NOMO-1 treated with DMSO at 0.1 percent for 48 hours (cell line): Measurements from ENCODE around the gene RHBDL1.
"Not testable (repeated sequence)": the region's sequence is repeated elsewhere in the genome, so short reads cannot be mapped to it uniquely, and the experiment has no call there.

Source experiments
- DNase-seq: peaks from one replicate; lab custom pipeline; 2025; ENCODE audit not compliant: unreplicated experiment; lab: John Stamatoyannopoulos, UW

RHBDL1 gene

DNA sequence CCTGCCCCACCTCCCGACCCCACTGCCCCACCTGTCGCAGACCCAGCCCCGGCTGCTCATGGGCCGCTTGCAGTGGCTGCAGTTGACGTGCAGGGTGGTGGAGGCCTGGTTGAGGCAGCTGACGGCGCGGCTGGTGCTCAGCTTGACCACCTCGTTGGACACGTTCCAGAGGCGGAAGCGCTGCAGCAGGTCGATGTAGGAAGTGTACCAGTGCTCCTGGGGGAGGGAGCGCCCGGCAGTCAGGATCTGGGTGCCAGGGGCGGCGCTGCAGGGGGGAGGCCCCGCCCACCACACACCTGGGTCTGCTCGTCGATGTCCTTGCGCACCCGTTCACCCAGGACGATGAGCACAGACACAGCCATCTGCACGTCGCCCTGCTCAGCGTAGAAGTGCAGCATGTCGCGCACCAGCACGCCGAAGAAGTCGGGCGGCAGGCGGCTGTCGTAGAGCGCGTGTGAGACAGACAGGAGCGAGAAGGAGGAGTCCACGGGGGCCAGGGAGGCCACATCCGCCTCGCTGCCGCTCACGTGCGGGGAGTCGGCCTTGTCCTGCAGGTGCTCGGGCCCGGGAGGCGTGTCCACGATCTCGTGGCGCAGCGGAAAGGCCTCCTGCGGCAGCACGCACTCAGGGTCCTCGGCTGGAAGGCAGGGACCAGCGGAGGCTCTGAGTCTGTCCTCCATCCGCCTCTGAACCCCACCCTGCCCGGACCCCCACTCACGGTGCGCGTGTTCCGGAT, 9.7 kb downstream of the RHBDL1 start:
- DNase-seq, result no peak

DNA sequence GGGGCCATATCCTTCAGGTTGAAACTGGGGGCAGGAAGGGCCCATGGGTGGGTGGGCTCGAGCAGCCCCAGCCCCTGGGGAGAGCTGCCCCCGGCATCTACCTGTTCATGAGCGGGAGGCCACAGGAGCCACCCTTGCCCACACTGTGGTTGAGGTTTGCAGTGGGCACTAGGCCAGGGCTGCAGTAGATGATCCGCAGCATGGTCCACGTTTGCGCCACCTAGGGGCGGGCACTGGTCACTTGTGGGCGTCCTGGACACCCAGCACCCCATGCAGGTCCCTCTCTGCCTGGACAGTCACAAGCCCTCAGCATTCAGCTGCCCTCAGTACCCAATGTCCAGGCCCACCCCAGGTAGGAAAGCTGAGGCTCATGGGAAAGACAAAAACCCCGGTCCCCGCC, 10.5 kb downstream of the RHBDL1 start:
- no peak for DNase-seq

DNA sequence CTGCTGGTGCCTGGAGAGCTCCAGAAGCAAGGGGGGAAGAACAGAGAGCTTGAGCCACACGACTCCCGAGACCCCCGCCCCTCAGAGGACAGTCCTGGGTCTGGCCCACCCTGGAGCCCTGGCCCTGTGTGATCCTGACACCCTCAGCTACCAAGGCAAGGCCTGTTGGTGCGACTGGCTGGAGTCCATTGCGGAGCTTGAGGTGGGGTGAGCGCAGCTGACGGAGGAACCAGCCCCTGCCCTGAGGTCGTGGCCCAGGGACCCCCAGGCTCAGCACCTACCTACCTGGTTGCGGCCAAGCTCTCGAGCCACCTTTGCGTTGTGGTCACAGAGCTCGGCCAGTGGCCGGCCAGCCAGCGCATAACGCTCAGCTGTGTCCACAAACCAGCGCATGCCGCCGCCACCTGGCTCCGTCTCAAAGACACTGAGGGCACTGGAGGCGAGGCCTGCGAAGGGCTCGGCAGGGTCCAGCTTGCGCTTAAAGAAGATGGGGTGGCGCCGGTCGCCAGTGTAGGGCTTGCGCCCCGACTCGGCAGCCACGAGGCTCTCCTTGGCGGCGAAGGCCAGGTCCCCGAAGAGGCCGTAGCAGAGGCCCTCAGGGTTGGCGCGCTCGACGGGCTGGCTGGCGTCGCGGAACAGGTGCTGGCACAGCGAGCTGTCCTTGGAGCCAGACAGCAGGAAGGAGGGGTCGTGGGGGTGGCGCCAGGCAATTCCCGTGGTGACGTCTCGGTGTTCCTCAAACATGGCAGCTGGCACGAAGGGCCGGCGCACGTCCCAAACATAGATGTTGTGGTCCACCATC, 11.2 kb downstream of the RHBDL1 start:
- no peak for DNase-seq

DNA sequence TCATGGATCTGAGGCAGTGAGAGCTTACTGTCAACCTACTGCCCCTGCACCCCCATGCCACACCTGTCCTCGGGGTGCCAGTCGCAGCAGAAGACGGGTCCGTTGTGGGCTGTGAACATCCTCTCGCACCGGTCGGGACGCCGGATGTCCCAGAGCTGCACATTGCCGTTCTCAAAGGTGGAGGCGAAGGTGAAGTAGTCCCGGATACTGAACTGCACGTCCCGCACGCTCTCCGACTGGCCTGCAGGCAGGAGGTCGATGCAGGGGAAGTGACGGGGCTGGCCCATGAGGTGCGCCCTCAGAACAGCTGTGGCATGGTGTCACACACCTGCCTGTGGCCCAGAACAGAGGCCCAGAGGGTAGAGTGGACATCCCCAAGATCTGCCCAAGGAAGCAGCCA, 12.0 kb downstream of the RHBDL1 start:
- no peak for DNase-seq

DNA sequence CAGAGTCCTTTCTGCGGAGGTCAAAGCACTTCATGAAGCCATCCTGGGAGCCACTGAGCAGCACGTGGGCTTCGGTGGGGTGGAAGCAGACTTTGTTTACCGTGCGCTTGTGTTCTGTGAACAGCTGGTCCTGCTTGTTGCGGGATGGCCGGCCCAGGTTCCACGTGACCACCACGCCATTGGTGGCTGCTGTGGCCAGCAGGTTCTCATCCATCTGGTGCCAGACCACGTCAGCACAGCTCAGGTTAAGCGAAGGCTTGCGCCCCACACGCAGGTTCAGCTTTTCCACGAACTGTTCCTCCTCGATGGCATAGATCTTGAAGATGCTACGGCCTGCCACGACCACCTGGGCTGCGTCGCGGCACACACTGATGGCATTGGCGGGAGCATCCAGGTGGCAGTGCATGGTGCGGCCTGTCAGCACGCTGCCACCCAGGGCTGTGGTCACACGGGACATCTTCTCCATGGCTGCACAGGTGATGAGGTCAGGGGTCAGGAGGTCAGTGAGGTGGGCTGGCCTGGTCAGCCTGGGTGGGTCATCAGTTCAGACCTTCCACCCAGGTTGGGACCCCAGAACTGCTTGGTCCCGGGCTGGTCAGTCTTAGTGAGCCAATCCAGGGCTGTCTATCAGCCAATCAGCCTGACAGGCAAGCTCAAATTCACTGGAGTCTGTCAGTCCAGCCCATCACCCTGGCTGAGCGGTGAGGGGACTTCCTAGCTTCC, 13.9 kb downstream of the RHBDL1 start:
- no peak for DNase-seq

DNA sequence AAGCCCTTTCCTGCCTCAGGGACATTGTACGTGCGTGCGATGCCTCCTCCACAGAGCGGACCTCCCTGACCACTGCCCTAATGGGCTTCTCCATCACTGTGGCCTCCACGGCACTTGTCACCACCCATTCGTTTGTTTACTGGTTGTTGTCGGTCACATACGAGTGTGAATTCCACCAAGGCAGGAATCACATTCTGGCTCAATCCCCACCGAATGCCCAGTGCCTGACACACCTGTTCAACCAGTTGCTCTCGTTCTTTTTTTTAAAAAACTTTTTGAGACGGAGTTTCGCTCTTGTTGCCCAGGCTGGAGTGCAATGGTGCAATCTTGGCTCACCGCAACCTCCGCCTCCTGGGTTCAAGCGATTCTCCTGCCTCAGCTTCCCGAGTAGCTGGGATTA, 15.8 kb downstream of the RHBDL1 start:
- not testable (repeated sequence) for DNase-seq

DNA sequence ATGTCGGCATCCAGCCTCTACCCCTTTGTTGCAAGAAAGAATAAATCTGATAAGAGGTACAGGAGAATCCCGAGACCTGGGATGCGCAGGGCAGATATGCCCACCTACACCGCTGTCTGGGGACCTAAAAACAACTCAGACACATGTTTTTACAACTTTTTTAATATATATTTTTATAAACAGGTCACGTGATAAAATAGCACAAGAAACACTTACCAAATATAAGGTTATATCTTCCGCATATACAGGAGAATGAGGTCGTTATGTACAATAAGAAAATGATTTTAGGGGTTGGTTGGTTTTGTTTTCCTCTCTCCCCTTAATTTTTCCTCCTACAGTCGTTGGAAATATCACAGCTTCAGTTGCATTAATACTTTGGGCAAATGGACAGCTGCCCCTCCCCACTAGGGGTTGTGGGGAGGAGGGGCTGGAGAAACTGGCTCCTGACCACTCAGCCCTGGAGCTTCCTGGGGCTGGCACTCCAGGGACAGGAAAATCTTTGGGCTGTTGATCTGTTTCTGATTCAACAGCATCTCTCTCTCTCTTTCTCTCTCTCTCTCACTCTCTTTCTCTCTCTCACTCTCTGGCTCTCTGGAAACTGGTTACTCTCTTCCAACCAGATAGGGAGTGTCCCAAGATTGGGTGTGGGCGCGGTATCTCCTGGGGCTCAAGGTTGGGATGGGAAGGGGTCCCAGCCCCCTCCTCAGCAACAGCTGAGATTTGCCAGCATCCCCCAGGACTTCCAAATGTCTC, 17.1 kb downstream of the RHBDL1 start:
- no peak for DNase-seq

DNA sequence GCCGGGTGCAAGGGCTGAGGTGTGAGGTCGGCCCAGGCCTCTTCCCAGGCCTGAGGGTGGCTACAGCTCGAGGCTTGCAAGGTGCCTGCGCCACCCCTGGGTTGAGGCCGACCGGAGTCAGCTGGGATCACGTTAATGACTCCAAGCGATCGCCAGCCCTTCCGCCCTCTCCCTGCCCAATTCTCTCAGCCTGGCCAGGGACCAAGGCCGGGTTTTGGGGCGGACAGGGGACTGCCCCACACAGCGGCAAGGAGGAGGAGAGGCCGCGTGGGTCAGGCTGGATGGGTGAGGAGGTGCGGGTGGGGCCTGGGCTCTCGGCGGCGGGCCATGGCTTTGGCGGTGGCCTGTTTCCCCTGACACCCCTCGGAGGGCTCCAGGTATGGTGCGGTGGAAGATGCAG, 17.9 kb downstream of the RHBDL1 start:
- no peak for DNase-seq

DNA sequence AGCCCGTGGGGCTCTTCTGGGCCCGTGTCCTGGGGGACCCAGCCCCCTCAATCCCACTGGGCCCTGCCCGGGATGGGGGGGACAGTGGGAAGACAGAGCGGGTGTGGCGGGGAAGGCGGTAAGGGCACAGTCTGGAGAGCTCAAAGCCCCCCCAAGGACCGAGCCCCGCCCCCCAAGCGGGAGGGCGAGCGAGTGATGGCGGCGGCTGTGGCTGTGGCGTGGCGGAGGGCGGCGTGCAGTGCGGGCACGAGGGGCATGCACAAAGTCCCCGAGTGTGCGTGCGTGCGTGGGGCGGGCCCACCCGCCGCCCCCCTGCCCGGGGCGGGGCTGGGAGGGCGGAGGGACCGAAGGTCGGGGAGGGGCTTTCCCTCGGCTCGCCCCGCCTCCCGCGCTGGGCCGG, 18.3 kb downstream of the RHBDL1 start:
- DNase-seq, result no peak

DNA sequence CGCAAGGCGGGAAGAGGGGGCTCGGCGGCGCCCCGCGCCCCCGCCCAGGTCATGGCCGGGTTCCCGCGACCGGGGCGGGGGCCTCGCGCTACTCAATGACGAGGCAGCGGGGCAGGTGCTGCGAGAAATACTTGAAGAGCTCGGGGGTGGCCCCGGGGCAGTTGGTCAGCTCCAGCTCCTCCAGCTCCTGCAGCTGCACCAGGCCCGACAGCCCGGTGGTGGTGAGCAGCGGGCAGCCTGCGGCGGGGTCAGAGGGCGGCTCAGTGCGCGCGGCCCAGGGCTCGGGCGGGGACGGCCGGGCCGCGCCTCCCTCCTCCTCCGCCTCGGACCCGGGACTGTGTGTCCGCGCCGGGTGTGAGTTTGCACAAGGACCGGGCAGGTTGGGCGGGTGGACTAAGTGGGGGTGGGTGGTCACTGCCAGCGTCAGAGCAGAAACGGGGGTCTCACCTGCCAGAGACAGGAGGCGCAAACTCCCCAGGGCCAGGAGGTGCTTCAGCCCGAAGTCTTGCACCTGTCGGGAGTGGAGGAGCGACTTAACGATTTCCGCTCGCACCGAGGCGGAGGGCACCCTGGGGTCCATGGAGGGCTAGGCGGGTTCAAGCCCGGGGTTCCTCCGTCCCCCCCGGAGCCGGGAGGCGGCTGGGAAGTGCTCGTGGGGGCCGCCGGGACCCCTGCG, 18.9 kb downstream of the RHBDL1 start:
- no peak for DNase-seq

DNA sequence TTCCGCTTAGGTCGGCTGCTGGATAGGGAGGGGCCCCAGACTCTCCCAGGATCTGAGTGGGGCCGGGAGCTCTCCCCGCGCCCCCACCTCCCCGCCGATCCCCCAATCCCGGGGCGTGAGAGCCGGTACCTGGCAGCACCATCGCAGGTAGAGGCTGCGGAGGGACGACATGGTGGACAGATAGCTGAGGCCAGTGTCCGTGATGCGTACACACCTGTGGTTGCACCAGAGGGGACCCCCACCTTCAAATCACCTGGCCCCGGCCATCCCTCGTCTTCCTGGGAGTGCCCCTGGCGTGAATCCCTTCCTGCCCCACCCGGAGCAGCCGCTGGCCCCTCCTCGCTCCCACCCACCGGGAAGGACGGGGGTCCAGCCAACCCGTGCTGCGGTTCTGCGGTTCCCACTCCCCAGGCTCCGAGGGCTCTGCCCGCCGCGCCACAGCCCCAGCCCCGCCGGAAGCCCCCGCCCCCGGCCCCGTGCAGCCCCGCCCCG, 19.4 kb downstream of the RHBDL1 start:
- no peak for DNase-seq

DNA sequence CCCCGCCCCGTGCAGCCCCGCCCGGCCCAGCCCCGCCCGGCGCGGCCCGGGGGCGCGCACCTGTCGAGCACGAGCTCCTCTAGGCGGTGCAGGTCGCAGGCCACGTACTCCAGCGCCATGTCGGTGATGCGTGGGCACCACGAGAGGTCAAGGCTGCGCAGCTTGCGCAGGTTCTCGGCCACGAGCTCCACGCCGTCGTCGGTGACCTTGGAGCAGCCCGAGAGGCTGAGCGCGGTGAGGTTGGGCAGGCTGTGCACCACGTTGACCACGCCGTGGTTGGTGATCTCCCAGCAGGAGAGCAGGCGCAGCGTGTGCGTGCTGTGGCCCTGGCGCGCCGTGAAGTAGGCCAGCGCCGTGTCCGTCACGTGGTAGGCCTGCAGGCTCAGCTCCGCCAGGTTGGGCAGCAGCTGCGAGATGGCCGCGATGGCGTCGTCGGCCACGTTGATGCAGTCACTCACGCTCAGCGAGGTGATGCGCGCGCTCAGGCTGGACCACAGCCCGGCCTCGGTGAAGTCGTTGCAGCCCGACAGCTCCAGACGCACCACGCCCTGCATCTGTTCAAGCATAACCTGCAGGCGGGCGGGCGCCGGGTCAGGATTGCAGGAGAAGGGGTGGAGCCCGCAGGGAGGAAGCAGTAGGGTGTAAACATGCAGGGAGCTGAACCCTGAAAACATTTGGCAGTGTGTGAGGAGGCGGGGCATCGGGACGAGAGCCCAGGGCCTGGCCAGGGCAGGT, 20.1 kb downstream of the RHBDL1 start:
- DNase-seq, result peak; percentile 44

DNA sequence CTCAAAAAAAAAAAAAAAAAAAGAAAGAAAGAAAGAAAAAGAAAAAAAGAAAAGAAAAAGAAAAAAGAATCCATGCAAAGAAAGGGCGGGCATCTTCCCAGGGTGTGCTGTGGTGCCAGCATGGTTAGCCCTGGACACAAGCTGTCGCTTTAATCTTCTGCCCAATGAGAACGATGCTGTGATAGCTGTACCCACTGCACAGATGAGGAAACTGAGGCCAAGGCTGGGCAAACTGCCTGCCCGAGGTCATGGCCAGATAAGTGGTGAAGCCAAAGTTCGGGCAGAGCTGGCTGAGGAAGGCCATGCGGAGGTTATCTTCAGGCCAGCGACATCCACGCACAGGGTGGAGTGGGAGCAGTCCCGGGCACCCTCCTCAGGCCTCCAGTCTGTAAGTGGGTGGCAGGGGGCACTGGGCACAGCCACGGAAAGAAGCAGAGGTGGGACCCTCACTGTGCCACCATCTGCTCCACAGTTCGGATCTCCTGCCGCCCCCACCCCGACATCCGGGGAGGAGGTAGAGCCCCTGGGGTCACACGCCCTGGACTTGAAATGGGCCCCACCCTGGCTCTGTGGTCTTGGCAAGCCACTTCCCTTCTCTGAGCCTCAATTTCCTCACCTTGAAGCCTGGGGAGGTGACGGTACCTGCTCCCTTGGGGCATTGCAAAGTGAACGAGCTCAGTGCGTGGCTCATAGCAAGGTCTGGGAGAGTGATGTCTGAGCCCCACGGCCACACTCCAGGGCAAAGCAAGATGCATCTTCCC, 23.6 kb downstream of the RHBDL1 start:
- no peak for DNase-seq

DNA sequence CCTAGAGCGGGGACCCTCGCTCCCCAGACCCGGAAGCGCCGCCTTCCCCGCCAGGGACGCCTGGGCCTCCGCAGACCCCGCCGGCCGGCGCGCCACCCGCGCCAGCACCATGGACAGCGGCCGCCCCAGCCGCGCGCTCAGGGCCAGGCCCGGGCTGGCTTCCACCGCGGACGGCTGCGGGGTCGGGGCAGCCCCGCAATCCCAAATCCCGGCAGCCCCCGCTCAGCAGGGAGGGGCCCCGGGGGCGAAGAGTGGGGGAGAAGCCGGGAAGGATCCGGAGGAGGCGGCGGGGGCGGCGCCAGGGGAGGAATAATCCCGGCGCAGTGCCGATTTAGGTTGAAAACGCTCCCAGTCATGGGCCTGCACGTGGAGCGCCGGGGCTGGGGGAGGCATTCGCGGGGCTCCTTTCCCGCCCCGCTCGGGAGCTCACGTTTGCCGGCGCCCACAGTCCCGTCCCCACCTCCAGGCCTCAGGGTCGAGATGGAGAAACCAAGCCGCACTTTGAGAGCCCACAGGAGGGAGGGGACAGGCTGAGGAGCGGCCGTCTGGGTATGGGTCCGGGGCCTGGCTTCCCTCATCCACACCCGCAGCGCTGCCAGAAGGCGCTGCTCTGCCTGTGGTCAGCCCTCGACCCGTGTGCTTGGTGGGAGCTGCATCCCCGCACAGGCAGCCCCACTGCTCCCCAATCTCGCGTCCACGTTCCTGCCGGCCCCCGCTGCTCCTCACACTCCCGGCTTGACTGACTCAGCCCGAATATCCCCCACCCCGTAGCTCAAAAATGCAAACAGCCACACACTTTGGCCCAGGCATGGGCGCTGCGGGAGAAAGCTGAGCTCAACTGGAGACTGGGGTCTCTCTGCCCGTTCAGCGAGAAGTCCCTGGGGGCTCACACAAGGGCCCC, 25.5 kb downstream of the RHBDL1 start:
- DNase-seq, result no peak

DNA sequence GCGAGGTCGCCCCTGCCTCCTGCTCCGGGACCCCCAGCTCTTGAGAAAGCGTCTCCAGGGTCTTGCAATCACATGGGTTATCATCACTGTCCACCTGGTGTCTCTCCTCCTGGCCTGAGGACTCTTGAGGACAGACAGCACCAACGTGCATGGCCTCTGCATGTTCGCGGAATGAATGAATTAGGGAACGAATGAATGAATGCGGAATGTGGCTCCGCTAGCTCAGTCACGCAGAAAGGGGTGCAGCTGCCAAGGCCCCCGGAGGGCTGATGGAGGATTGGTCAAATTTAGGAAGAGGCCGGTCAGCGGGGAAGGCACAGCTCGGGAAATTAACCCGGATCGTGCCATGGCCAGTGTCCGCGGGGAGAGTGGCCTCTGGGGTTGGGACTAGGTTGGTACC, 26.9 kb downstream of the RHBDL1 start:
- DNase-seq, result no peak

DNA sequence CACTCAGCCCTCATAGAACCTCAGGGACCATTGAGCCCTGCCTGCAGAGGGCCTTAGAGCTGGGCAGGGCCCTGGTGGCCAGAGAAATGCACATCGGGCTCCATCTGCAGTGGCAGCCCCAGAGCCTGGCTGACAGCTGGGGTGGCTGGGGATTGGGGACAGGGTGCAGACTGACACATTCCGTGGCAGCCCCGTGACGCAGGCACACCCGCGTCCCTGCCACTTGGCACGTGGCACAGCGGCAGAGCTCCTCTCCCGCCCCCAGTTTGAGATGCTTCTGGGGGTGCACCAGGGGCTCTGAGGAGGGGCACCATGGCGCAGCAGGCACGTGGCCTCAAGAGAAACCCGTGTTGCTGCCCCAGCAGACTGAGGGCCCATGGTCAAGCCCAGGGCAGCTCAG, 27.9 kb downstream of the RHBDL1 start:
- DNase-seq, result no peak

DNA sequence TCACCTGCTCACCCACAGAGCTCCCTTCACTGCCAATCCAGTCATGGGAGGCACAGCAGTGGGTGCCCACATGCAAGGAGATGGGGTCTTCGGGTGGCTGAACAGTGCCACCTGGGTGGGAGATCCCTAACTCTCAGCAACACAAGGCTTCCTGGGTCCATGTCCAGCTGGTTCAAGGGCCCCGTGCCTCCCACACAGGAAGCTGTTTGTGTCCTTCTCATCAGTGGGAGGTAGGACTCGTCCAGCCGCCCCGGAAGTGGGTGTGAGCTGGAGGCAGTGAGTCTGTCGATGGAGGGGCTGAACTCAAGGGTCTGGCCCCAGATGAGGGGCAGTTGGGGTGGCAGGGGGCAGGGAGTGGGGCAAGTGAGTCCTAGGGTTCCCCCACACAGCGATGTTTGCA, 28.6 kb downstream of the RHBDL1 start:
- no peak for DNase-seq
